ENCODE data around the gene CYBC1.
A peak's percentile ranks its signal among the peaks of the same experiment; 100 is the strongest.
"Not testable (repeated sequence)": the region's sequence is repeated elsewhere in the genome, so short reads cannot be mapped to it uniquely, and the experiment has no call there.

Gene CYBC1

GRCh38 chr17:82477934-82478333 lies 27.4 kb upstream of the CYBC1 start:
- DNase-seq (ENCODE audit: low read depth): no peak

DNA sequence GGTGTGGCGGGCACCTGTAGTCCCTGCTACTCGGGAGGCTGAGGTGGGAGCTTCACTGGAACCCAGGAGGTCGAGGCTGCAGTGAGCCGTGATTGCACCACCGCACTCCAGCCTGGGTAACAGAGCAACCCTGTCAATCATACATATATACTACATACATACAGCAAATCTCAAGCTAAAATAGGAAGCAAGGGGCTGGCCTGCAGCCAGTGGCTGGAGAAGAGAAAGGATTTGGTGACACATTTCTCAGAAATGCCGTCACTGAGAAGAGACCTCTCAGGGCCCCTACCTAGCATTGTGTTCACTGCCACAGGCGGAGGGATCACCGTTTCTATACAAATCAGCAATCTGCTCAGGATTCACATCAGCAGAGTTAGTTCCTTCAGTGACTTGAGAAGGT lies 24.9 kb upstream of the CYBC1 start:
- no peak for DNase-seq (ENCODE audit: low read depth)

GRCh38 chr17:82474223-82475010 lies 23.9 kb upstream of the CYBC1 start:
- DNase-seq (ENCODE audit: low read depth): no peak

GRCh38 chr17:82470065-82470464 lies 19.5 kb upstream of the CYBC1 start:
- DNase-seq (ENCODE audit: low read depth): no peak

DNA sequence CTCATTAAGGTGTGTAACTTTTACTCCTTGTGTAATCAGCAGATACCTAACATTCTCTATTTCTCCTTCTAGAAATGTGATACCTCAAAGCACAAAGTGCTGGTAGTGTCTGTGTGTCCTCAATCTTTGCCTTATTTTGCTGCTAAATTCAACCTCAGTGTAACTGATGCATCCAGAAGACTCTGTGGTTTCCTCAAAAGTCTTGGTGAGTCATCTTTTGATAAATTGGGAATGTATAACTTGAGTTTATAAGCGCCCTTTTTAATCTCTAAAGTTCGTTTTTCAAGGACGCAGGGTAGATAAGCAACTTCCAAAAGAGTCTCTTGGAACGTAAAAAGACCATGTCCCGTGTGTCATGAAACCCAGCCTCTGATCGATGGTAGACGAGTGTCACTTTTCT lies 18.1 kb upstream of the CYBC1 start:
- no peak for DNase-seq (ENCODE audit: low read depth)

GRCh38 chr17:82465023-82465603 lies 14.6 kb upstream of the CYBC1 start:
- DNase-seq (ENCODE audit: low read depth): no peak

- DNase-seq (ENCODE audit: low read depth): no peak
Observed at GRCh38 chr17:82464567-82464929, 14.0 kb upstream of the CYBC1 start.

DNA sequence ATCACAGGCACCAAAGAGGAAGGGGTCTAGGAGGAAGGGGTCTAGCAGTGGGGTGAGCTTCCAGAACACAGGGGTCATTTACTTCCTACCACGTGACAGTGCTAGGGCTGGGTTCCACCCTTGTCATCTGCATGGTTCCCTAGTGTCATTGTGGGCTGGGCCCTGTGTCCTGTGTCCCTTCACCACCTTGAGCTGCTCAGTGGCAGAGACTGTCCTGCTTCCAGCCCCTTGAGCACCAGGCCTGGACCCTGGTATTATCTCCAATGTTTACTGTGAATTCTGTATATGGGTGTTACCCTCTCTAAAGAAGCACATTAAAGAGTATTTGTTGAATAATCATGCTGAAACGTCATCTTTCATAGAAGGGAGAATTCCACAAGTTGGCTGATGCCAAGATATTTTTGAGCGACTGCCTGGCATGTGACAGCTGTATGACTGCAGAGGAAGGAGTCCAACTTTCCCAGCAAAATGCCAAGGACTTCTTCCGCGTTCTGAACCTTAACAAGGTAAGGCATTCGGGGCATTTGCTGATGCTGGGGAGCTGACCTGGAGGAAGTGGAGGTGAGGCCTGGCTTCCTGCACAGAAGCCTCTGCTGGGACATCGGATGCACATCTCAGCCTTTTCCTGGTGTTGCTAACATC lies 13.5 kb upstream of the CYBC1 start:
- DNase-seq (ENCODE audit: low read depth): no peak

DNA sequence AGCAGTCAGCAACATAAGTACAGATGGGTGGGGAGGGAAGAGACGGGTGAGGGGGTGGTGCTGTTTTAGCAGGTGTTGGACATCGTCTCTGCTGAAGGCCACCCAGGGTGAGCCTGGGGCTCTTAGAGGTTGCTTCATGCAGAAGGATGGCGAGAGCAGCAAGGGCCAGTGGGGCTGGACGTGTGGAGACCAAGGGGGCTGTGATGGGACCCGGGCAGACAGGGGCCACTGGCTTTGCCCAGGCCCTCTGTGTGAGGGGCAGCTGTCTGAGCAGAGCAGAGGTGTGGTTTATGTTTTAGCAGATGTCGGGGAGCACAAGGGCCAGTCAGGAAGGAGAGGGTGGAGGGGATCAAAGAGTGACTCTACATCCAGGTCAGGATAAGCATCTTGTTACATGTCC lies 12.8 kb upstream of the CYBC1 start:
- no peak for DNase-seq (ENCODE audit: low read depth)

GRCh38 chr17:82461827-82462524 lies 11.4 kb upstream of the CYBC1 start:
- DNase-seq (ENCODE audit: low read depth): no peak

GRCh38 chr17:82459936-82460335 lies 9.4 kb upstream of the CYBC1 start:
- not testable (repeated sequence) for DNase-seq (ENCODE audit: low read depth)

DNA sequence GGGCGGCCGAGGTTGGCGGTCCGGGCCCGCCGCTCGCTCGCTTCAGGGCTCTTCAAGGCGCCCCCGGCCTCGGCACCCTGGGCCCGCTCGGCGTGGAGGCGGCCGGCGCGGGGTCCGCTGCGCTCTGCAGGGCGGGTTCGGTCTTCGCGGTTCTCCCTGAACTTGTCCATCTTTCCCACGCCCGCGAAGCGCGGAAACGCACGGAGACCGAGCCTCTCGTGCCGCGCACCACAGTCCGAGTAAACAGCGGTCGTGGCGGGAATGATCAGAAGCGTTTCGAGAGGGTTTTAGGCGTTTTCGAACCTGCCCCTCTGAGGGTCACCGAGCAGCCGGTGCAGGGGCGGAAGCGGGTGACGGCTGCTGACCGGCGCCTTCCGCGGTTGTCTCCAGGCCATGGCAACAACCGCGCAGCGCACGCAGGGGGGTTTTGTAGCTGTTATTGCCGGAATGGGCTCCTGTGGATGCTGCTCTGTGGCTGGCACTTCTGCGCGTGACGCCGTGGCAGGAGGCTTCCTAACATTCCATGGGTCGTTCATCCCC lies 8.4 kb upstream of the CYBC1 start:
- no peak for DNase-seq (ENCODE audit: low read depth)

DNA sequence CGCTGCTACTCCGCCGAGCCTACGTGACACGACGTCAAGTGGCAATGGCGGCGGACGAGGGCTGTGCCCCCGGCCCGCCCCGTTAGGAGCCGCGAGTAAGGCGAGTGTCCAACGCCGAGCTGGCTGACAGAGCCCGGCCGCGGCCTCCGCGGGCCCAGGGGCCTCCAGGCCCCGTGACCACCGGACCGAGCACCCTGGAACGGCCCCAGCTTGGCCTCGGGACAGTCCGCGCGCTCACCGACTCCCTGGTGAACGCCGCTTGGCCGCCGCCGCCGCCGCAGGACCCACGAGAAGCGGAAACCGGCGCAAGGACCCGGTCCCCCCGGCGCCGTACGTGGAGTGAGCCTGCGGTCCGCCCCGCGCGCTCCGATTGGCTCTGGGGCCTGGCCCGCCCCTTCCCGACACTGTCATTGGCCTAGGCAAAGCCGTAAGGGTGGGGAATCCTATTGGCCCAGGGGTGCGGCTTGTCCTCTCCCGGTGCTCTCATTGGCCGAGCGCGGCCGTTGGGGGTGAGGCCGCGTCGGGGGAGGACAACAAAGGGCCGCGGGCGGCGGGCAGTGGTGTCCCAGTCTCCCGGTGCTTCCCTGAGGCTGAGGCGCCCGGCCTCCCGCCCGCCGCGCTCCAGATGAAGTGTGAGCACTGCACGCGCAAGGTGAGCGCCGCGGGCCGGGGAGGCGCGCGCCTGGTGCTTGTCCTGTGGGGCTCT lies 7.8 kb upstream of the CYBC1 start, which contains the start of gene NARF:
TSS of gene NARF (plus strand) at position 563 of the 706 bp plus-strand sequence. CDS start at position 626, 63 bp downstream.
- DNase-seq (ENCODE audit: low read depth): peak; percentile 89

- DNase-seq (ENCODE audit: low read depth): no peak
Observed at GRCh38 chr17:82457929-82458178, 7.3 kb upstream of the CYBC1 start.

DNA sequence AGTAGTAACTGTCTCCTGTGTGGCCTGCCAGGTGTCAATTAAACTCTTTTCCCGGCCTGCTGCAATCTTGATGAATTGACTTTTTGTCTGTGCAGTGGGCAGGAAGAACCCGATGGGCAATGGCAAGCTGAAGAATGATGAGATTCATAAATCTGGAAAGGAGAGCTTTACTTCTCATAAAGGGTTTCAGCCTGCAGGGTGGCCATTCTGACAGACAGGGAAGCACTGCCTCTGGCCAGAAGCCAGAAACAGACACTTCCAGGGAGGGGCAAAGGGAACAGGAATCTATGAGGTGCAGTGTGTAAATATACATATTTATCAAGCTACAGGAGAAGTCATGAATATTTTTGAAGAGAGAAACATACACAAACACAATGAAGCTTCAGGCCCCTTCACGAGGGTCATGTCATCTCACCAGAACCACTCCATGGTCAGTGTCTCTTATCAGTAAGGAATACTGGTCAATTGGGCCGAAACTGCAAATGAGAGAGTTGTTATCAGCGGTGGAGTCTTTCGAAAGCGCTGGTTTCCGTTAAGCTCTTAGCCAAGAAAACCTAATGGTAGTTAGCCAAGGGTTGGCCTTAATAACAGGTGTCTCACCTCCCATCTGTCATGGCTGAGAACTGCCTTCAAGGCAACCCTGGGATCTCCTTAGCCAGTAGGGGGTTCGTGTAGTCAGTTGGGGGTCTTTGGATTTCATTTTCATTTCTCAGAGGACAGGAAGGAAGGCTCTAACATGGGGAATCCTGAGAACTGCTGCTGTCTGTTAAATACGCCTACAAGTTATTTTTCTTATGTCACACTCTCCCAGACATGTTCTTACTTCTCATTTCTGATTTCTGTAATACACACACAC lies 6.7 kb upstream of the CYBC1 start:
- no peak for DNase-seq (ENCODE audit: low read depth)

GRCh38 chr17:82453706-82454105 lies 3.2 kb upstream of the CYBC1 start:
- DNase-seq (ENCODE audit: low read depth): not testable (repeated sequence)

DNA sequence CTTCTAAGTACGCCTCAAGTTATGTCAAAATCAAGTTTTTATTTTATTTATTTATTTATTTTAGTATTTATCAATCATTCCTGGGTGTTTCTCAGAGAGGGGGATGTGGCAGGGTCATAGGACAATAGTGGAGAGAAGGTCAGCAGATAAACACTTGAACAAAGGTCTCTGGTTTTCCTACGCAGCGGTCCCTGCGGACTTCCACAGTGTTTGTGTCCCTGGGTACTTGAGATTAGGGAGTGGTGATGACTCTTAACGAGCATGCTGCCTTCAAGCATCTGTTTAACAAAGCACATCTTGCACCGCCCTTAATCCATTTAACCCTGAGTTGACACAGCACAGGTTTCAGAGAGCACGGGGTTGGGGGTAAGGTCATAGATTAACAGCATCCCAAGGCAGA lies 2.6 kb upstream of the CYBC1 start:
- not testable (repeated sequence) for DNase-seq (ENCODE audit: low read depth)

DNA sequence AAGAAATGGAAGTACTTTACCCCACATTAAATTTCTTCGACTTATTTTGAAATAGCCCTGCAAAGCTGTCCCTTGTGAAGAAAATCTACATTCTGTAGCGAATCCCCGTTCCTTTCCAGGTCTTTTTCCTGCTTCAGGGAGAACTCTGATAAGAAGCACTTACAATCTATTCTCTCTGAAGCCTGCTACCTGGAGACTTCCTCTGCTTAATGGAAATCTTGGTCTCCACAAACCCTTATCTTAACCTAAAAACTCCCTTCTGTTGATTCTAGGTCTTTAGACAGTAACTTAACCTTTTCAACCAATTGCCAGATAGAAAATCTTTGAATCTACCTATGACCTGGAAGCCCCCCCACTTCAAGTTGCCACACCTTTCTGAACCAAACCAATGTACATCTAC lies 1.6 kb upstream of the CYBC1 start:
- DNase-seq (ENCODE audit: low read depth): no peak

DNA sequence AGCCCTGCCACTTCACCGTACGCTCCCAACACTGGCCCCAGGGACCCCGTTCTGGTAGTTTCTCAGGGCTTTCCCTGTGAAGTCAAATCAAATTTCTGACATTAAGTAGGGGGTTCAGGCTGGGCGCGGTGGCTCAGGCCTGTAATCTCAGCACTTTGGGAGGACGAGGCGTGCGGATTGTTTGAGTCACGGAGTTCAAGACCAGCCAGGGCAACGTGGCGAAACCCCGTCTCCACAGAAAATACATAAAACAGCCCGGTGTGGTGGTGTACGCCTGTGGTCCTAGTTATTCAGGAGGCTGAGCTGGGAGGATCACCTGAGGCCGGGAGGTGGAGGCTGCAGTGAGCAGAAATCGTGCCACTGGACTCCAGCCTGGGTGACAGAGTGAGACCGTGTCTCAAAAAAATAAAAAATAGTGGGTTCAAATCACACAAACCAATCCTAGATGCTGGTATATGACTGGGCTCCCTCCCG lies 632 bp downstream of the CYBC1 start:
- no peak for DNase-seq (ENCODE audit: low read depth)

GRCh38 chr17:82449131-82449882 lies 1.2 kb downstream of the CYBC1 start:
- DNase-seq (ENCODE audit: low read depth): peak; percentile 27

Measured in stimulated activated CD8-positive, alpha-beta memory T cell treated with anti-CD3 and anti-CD28 coated beads, Interleukin-7, amount 100 ng/mL, for 24 hours (primary cell).